Activated CD8-positive, alpha-beta memory T cell treated with anti-CD3 and anti-CD28 coated beads for 48 hours (primary cell): ENCODE results near the gene ATP10B.

ENCODE experiments used
- DNase-seq, 3 experiments: peaks; one replicate each; pipeline ENCODE4 v3.0.0-alpha.2; 2020; ENCODE audit warnings: low read depth in 2 of 3, low spot score in 2 of 3

Gene ATP10B

DNA sequence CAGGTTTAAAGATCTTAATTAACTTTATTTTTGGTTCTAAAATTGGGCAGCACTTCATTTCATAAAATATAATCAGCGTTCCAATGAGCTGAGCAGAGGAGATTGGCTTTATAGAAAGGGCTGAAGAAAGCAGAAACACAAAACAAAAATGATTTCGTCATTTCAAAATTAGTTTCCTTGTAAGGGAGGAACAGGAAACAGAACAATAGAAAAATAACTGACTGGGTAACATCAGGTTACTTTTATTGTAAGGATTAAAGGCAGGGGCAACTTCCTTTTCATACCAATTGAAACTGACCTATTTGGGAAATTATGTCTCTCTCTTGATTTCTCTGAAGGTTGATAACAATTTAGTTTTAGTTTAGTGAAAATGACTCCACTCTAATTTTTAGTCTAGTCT is 157.1 kb downstream of the ATP10B start:
- DNase-seq = no peak

DNA sequence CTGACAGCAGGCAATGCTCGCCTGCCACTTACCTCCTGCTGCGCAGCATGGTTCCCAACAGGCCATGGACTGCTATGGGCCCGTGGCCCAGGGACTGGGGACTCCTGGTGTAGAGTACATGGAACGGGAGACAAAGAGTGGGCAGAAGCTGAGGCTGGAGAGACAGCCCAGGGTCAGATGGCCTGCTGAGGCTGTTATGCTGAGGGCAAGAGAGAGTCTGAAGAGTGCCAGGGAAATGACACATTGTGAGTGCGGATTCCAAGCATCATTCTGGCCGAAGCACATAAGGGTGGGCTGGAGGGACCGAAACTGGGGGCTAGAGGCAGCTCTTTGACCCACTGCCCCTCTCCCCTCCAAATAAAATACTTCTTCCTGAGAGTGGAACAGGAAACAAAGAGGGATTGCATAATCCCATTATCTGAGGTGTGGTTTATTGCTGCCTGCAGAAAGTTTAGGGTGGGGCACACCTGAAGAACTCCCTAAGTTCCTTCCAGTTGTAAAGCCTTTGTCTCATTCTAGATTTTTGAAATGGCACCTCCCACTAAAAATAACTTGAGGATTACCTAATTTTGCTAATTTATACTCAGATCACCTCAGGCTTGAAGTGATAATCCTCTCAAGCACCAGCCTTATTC is 158.1 kb downstream of the ATP10B start:
- DNase-seq = no peak

DNA sequence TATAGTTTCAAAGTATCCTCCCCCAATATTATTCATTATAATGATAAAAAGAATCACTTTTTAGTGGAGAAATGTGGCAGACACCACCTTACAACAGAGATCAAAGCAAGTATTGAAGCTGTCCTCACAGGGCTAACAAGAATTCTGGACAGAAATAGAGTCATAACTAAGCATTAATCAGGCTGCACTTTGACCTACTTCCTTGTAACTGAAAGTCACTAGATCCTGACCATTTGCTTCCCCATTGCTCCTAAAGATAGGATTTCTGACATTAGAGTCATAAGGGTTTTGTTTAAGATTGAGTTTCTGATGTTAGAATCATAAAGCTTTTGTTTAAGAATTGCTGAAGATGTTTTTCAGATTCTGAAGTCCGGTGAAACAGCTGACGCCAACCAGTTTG is 159.7 kb downstream of the ATP10B start:
- DNase-seq = no peak

DNA sequence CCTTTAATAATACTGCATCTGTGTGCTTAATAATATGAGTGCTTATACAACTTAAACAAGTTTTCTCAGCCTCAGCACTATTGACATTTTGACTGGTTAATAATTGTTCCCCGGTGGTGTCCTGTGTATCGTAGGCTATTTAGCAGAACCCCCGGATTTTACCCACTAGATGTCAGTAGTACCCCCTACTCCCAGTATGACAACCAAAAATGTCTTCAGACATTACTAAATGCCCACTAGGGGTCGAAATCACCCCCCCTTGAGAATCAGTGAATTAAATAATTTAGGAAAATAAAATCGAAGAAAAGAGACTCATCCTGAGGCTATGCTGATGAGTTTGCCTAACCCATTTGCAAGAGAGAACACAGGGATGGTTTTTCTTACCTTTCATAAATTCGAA is 166.3 kb downstream of the ATP10B start:
- DNase-seq = no peak

DNA sequence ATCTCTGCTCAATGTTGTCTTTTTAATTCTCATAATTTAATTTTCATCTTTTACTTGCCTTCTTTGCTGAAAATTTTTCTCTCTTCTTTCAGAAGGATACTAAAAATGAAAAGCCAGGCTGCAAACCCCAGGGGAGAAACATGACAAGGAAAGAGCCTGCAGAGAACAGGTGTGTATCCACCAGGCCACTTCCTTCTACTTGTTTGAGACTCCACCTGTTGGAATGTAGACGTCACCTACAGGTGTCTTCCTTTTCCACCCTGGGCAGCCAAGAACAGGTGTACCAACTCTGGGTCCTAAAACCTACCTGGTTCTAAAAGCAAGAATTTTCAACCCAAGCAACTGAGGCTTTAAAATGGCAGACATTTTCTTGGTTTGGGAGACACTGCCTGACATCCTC is 166.8 kb downstream of the ATP10B start:
- no peak for DNase-seq

DNA sequence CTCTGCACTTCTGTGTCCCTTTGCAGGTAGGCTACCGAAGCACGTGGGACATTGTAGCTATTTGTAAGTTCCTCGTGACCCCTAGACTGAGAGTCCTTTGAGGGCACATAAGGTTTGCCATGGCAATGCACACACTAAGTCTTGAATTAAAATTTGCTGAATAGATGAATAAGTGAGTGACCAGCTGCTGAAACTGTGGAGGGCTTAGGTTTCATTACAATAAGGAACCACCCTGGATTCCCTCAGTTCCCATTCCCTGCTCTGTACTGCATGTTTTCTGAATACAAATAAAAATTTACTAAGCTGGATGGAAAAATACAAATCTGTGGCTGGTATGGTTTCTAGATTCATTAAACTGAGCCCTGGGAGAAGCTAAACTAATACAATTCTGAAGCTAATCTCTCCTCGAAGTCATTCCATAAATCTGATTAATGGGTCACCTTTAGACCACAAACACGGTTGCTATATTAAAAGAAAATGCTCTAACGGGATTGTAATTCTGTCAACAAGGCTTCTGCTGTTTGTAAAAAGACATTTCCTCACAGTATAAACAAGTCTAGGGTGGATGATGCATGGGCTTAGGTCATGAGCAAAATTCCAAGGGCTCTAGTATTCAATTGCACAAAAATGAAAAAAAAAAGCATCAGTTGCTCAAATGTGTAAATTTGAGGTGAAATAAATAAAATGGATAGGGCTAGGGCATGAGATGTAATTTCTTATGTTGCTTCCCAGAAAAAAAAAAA is 172.3 kb downstream of the ATP10B start:
- DNase-seq = no peak

DNA sequence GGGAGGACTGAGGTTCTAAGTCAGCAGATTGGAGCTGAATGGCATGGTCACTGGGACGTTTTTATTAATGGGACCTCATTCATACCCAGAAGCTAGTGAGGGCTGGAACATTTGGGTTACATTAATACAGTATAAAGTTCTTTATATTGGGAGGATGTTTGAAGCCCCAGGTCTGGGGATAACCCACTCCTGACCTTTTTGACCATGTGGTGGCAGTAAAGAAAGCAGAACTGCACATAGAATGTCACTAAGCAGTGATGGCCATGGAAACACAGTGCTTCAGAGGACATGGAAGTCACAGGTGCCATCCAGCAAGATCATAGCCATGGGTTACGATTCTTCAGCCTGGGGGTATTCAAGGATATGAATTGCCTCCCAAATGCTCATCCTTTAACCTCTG is 176.0 kb downstream of the ATP10B start:
- DNase-seq = no peak

DNA sequence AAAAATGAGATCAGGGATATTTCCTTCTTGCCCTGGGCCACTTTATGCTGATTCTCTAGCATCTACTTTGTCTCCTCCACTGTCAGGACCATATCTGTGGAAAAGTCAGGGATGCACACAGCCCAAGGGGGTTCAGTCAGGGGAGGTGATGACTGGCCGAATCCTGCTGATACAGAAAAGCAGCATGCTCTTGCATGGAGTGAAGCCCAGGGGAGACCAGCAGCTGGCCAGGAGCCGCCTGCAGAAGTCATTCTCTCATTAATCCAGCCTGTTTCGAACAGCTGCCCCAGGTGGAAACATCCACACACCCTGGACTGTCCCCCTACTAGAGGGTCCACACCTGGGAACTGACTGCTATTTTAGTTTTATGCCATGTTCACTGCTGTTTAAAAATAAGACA is 177.1 kb downstream of the ATP10B start:
- no peak for DNase-seq

DNA sequence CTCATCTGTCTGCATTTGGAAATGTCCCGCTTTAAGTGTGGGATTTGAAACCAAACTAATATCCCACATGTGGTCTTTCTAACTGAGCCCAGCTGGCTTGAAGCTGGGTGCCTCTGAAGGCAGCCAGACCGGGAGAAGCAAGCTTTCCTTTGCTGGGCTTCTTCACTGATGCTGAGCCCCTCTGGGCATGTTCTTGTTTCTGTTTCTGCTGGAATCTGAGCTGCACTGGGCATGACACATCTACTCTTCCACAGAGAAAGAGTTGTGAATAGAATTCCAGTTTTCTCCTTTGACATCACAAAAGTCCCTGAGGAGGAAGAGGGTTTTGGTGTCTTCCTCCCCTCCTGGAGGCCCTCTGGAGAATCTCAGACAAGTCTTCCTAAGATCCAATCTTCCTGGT is 179.5 kb downstream of the ATP10B start:
- DNase-seq = no peak

DNA sequence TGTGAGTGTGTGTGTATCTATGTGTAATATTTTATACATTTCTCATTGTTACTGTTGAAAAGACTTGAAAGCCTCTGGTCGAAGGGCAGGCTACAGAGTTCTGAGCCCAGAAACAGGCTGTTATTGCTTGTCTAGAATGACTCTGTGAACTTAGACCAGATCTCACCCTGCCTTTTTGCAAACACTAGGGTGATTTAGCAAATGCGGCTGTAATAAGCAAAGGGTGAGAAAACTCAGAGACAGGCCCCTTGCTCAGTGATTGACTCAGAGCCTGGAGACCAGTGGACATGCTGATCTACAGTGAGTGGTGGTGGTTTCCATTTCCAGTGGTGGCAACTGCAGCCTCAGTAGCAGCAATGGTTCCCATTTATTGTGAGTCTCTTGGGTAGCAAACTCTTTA is 183.7 kb downstream of the ATP10B start:
- no peak for DNase-seq

DNA sequence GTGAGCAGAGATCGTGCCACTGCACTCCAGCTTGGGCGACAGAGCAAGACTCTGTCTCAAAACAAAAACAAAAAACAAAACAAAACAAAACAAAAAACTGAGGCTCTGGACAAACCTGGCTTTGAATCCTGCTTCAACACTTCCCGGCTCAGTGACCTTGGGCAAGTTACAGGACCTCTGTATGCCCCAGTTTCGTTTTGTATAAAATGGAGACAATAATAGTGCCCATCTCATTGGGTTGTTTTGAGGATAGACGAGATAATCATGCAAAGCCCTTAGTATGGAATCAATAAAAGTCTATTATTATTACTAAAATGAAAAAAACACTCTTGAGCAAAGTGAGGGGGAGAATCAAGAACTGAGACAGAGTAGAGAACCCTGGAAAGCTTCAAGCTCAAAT is 184.9 kb downstream of the ATP10B start:
- no peak for DNase-seq

DNA sequence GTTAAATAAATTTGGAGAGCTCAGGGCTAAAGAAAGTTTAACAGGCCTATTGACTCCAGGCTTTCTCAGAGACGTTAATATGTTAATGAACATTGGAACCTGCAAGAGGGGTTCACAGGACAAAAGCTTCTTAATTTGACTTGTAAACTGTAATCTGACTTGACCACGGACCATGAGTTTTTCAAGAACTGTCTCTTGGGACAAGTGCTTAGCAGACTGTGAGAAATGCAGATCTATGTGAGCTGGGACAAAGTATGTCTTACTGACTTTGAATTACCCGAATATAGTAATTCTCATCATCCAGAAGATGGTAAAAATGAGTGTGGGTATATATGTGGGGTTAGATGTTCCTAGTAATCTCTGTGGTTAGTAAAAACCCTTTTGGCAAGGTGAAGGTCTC is 186.6 kb downstream of the ATP10B start:
- DNase-seq = no peak

DNA sequence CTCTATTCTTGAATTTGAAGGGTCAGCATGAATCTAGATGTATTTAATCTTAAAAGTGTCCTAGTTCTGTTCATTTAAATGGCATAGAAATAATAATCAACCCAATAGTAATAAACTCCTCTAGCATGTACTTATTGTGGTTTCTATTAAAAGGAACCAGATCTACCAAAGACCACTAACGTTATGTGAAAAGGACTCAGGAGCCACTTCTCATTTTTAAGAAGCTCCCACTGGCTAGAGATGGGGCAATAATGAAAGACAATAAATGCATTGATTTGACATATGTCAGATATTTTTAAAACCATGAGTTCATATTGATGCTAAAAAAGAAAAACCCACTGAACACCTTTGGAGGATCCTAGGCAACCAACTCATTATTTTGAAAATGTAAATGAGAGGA is 191.9 kb downstream of the ATP10B start:
- no peak for DNase-seq

DNA sequence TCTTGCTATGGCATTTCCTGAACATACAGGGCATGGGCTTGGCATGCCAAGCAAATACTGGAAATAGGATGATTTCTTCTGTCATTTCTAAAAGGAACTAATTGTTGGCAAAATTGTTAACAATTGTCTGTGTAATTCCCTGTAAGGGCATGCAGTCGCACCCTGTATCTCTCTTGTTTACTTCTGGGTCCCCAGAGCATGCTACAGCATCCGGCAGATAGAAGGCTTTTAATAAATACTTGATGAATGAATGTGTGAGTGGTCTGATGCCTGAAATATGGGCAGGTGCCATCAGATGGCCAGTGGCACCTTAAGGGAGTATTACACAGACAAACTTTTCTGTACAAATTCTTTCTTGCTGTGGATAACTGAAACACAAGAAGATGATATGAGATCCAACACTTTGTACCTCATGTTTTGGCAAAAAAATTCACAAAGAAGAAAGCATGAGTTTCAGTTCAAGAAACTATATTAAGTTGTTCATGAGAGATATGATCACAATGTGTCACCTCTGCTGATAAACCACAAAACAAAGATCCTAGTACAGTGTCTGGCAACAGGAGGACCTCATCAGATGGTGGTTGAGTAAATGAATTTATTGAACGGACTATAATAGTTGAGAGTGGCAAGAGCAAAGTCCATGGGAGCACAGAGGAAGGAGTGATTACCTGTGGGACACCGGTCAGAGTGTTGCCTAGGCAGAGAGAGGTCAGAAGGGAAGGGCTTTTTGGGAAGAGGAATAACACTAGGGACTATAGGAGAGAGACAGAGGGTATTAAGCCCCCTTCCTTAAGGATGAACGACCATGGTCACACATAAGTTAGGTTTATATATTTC is 194.2 kb downstream of the ATP10B start:
- no peak for DNase-seq

DNA sequence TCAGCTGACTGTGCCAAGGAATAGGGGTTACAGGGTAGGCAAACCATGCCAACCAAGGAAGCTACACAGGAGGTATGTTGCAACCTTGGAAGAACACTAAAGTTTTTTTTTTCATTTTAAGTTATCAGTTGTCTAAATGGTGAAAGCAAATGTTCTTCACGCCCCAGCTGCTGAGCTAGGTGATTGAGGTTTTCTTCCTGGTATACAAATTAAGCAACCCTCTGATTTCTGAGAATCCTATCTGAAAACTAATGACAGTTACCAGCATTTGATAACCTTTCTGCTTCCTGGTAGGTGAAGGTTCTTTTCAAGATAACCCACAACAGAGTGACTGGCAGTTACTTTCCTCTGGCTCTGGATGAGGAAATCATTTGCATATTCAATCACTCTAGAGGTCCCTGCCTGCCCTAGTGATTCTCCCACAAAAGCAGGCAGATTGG is 194.9 kb downstream of the ATP10B start:
- DNase-seq = no peak

DNA sequence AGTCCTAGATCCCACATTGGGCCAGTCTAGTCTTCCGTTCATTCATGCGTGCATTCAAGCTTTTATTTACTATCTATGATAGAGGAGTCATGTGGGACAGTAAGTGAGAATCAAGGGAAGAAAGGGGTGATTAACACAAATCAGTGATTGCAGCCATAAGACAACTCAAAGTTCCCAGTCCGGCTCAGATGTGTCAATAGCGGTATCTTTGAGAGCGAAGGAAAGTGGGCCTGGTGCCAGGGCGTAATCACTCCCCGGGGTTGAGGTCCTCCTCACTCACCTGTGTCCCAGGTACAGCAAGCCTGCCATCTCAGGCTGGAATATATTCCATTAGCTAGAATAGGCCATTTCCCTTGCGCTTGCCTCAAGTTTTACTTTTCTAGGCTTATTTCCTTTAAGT is 196.3 kb downstream of the ATP10B start:
- DNase-seq = no peak

DNA sequence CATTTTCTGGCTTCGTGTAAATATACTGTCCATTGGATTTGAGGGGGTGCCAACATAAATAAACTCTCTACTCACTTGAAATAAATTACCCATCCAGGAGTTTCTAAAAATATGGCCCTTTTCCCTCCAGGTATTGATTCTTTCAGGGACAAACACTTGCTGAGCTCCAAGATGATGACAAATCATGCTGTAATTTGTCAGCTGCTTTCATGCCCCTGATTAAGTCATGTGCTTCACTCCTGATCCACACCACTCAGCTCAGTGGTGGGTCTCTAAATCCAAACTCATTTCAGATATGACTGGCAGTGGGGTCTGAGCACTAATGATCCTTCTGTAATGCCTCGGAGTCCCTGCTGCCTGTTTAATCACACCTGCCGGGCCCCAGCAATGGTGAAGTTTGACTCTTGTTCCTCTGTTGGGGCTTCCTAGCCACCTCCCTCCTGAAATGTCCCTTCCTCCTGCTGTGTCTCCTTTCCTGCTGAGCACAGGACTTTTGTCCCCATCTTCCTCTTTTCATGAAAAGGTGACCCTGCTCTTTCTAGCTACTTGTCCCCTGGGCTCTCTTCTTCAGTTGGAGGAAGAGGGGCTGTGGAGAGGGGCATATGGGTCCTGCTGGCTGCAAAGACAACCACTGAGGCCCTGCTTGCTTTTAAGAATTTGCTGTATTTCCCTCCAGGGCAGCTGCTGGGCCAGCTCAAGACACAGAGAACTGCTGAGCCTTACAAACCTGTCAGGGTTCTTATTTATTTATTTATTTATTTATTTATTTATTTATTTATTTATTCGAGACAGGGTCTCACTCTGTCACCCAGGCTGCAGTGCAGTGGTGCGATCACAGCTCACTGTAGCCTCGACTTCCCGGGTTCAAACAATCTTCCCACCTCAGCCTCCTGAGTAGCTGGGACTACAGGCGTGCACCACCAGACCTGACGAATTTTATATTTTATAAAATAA is 200.0 kb downstream of the ATP10B start:
- no peak for DNase-seq

DNA sequence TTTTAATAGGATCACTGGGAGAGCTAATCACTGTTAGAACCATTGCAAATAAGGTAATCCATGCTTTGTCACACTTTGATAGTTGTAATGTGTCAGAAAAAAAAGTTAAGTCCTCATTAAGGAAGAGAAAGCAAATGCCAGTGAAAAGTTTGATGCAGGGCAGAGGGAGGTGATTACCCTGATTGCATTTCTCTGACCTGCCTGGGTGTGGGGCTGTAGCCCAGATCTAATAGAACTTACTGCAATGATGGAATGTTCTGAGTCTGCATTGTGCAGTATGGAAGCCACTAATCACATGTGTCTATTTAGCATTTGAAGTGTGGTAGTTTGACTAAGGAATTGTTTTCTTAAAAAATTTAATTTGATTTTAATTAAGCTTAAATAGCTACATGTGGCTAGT is 202.7 kb downstream of the ATP10B start:
- DNase-seq = no peak

DNA sequence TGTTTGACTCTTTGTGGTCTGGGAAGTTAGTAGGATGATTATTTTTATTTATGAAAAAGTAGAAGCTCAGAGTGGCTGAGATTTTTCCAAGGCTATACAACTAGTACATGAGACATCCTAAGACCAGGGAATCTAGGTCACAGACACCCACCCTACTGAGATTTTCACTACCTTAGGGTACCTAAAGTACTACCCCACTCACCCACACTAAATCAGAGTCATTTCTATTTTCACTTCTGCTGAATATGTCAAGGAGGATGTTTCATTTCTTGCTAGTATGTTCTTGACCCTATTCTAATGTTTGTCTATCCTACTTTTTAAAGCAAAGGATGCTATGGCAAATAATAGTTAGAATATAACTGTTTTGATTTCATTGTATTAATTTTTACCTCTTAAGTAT is 206.0 kb downstream of the ATP10B start:
- no peak for DNase-seq

DNA sequence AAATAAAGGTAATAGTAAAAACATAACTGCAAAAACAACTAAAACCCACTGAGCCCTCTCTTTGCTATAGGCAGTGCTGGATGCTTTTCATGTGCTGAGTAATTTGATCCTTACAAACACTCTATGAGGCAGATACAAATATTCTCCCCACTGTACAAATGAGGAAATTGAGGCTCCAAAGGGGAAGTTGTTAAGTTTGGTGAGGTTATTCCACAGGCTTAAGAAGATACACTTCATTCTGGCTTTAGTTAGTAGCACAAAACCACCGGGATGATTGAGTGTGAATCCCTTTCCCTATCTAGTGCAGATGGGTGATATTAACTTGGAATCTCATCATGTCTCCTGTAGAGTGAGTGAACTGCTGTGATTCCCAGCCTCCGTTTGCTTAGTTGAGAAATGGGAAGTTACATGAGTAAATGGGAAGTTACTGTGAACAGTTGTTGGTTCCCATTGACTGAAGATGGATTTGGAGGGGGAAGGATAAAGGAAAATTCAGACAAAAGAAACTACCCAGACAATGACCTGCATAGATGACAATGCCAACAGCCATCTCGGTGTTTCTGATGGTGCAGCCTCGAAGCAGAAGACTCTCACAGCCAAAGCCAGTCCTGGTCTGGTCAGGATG is 208.3 kb downstream of the ATP10B start:
- DNase-seq = no peak

DNA sequence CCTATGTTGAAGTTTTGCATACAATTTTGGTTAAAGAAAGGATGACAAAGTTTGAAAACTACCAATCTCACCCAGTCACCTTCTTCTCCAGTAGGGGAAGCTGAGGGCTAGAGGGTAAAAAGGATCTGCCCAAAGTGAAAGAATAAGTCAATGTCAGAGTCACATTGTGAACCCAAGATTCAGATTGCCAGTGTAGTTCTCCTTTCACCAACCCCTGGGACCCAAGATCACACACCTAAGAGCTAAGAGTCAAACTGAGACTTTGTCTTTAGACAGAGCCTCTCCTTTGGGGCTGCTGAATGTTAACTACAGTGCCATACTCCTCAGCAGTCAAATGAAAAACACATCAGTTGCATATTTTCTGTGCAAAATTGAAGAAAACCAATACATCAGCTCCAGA is 210.6 kb downstream of the ATP10B start:
- no peak for DNase-seq
